ENCODE measurements around the gene FRMD4B.

DNA sequence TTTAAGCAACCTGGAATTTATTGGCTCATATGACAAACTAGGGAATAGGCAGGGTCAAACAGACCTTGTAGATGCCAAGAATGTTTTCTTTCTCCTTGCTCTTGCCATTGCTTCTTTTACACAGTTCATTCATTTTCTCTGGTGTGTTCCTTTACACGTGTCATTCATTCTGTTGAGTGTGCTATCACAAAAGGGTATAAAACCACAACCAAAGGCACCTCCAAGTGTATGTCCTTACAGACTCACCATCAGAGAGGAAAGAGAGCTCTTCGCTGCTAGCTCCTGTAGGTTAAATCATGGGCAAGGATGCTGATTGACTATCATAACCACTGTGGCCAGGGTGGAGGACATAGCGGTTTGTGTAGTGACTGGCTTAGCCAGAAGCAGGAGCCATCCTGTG lies 19.2 kb upstream of the FRMD4B start:
- TF ChIP-seq EZH2 (IDR thresholded peaks at IDR 0.05; ENCODE audit: low read length, missing control alignments), result no peak
- TF ChIP-seq, protein P1, sequence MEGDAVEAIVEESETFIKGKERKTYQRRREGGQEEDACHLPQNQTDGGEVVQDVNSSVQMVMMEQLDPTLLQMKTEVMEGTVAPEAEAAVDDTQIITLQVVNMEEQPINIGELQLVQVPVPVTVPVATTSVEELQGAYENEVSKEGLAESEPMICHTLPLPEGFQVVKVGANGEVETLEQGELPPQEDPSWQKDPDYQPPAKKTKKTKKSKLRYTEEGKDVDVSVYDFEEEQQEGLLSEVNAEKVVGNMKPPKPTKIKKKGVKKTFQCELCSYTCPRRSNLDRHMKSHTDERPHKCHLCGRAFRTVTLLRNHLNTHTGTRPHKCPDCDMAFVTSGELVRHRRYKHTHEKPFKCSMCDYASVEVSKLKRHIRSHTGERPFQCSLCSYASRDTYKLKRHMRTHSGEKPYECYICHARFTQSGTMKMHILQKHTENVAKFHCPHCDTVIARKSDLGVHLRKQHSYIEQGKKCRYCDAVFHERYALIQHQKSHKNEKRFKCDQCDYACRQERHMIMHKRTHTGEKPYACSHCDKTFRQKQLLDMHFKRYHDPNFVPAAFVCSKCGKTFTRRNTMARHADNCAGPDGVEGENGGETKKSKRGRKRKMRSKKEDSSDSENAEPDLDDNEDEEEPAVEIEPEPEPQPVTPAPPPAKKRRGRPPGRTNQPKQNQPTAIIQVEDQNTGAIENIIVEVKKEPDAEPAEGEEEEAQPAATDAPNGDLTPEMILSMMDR (conservative IDR thresholded peaks at IDR 0.05 in 1 of 2, IDR thresholded peaks at IDR 0.05 in 1 of 2; ENCODE audit: low read depth in 1 of 2, low read length in 2 of 2), result no peak
